ENCODE results near the gene UPF2.
"Not testable (repeated sequence)": the region's sequence is repeated elsewhere in the genome, so short reads cannot be mapped to it uniquely, and the experiment has no call there.

UPF2 gene

GRCh38 chr10:12042797-12043651 lies at the start of gene UPF2:
Gene UPF2, minus strand, starts transcription at chr10:12042809. Its CDS starts 7,386 bp downstream, at chr10:12035423.
- DNase-seq (ENCODE audit: low read depth in 2 of 2) = peak; percentile 96 to 98

GRCh38 chr10:12091421-12091820 lies 48.8 kb upstream of the UPF2 start:
- no peak for DNase-seq (ENCODE audit: low read depth in 2 of 2)

GRCh38 chr10:12088919-12089318 lies 46.3 kb upstream of the UPF2 start:
- DNase-seq (ENCODE audit: low read depth in 2 of 2) = no peak

- no peak for DNase-seq (ENCODE audit: low read depth in 2 of 2)
Measured at GRCh38 chr10:12081879-12082557, 39.4 kb upstream of the UPF2 start.

GRCh38 chr10:12081470-12081869 lies 38.9 kb upstream of the UPF2 start:
- DNase-seq (ENCODE audit: low read depth in 2 of 2) = no peak

GRCh38 chr10:12077580-12078180 lies 35.1 kb upstream of the UPF2 start:
- DNase-seq (ENCODE audit: low read depth in 2 of 2) = no peak

- no peak for DNase-seq (ENCODE audit: low read depth in 2 of 2)
Measured at GRCh38 chr10:12073526-12073925, 30.9 kb upstream of the UPF2 start.

GRCh38 chr10:12071441-12071840 lies 28.8 kb upstream of the UPF2 start:
- not testable (repeated sequence) for DNase-seq (ENCODE audit: low read depth in 2 of 2)

GRCh38 chr10:12068449-12069269 lies 26.1 kb upstream of the UPF2 start, which contains the start of gene DHTKD1:
Gene DHTKD1, plus strand, starts transcription at chr10:12068954. Its CDS starts 80 bp downstream, at chr10:12069034.
- peak; percentile 99 for DNase-seq (ENCODE audit: low read depth in 2 of 2)

GRCh38 chr10:12067336-12067735 lies 24.7 kb upstream of the UPF2 start:
- DNase-seq (ENCODE audit: low read depth in 2 of 2) = no peak

GRCh38 chr10:12063483-12063818 lies 20.8 kb upstream of the UPF2 start:
- DNase-seq (ENCODE audit: low read depth in 2 of 2) = no peak

- DNase-seq (ENCODE audit: low read depth in 2 of 2) = no peak
Measured at GRCh38 chr10:12062754-12063482, 20.3 kb upstream of the UPF2 start.

GRCh38 chr10:12061124-12061523 lies 18.5 kb upstream of the UPF2 start:
- no peak for DNase-seq (ENCODE audit: low read depth in 2 of 2)

- no peak for DNase-seq (ENCODE audit: low read depth in 2 of 2)
Measured at GRCh38 chr10:12056748-12057147, 14.1 kb upstream of the UPF2 start.

GRCh38 chr10:12055732-12056131 lies 13.1 kb upstream of the UPF2 start:
- no peak for DNase-seq (ENCODE audit: low read depth in 2 of 2)

GRCh38 chr10:12051241-12051640 lies 8.6 kb upstream of the UPF2 start:
- no peak for DNase-seq (ENCODE audit: low read depth in 2 of 2)

GRCh38 chr10:12050528-12050927 lies 7.9 kb upstream of the UPF2 start:
- DNase-seq (ENCODE audit: low read depth in 2 of 2) = no peak

- DNase-seq (ENCODE audit: low read depth in 2 of 2) = no peak
Measured at GRCh38 chr10:12048547-12048946, 5.9 kb upstream of the UPF2 start.

GRCh38 chr10:12045596-12045995 lies 3.0 kb upstream of the UPF2 start:
- DNase-seq (ENCODE audit: low read depth in 2 of 2) = no peak

GRCh38 chr10:12042409-12042796 lies 206 bp downstream of the UPF2 start:
- DNase-seq (ENCODE audit: low read depth in 2 of 2) = peak; percentile 41 to 44

- DNase-seq (ENCODE audit: low read depth in 2 of 2) = peak in 1 of 2 donors; percentile 25
Measured at GRCh38 chr10:12041766-12042408, 722 bp downstream of the UPF2 start.
